Measurements from ENCODE around the gene CABP7.
"Not testable (repeated sequence)": the region's sequence is repeated elsewhere in the genome, so short reads cannot be mapped to it uniquely, and the experiment has no call there.

The CABP7 gene

DNA sequence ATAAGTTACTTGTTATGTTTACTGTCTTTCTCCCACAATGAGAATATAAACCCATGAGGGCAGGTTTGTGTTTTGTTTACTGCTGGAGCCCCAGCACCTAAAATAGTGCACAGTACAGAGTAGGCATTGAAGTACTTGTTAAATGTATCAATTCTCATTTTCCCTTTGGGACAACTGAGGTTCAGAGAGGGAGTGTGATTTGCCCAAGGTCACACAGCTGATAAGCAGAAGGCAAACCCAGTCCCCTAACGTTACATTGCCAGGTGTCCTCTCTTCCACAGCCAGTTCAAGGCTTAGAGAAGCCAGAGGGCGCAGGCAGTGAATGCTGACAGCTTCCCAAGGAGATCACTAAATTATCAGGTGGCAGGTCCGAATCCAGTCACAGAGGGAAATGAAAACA lies 30.2 kb downstream of the CABP7 start:
- no peak for DNase-seq (ENCODE audit: low spot score)

DNA sequence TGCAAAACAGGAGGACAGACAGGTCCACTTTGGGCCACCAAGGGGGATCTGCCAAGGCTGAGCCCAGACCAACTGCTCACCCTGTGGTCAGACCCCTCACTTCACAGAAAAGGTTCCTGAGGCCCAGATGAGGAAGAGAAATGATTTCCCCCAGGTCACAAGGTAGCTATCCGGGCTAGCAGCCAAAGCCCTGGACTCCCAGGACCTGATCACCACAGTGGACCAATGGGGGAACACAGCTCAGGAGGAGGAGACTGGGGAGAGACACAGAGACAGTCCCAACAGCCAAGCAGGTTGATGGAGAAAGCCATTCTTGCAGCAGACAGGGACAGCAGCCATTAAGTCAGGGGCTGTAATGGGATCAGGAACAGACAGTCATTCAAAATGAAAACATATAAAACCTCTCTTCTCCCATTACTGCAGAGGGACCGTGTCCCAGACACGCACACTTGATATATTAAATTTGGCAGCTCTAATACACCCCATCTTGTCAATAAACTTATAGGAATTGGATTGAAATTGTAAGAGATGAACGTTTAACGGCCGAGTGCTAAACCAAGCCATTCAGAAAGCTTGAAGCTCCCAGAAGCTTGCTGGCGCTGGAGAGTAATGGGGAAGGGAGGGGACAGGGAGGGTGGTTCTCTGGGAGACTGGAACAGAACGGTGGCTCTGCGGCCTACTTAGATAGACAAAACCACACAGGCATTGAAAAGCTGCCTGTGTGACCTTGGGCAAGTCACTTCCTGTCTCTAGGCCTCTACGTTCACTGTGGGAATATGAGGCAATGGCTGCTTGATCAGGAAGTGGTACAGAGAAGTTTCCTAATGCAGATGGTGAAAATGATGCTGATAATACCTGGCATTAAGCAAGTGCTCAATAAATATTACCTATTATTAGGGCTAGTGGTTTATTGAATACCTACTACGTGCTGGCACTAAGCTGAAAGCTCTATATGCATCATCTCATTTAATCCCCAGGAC lies 31.0 kb downstream of the CABP7 start:
- no peak for DNase-seq (ENCODE audit: low spot score)

DNA sequence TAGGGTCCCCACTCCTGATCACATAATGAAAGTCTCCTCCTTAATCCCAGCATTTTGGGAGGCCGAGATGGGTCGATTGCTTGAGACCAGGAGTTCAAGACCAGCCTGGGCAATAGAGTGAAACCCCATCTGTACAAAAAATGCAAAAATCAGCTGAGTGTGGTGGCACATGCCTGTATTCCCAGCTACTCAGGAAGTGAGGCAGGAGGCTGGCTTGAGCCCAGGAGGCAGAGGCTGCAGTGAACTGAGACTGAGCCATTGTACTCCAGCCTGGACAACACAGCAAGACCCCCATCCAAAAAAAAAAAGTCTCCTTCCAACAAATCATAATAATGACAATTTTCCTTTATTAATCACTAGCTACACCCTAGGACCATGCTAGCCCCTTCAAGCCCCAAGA lies 31.9 kb downstream of the CABP7 start:
- DNase-seq (ENCODE audit: low spot score), result no peak

DNA sequence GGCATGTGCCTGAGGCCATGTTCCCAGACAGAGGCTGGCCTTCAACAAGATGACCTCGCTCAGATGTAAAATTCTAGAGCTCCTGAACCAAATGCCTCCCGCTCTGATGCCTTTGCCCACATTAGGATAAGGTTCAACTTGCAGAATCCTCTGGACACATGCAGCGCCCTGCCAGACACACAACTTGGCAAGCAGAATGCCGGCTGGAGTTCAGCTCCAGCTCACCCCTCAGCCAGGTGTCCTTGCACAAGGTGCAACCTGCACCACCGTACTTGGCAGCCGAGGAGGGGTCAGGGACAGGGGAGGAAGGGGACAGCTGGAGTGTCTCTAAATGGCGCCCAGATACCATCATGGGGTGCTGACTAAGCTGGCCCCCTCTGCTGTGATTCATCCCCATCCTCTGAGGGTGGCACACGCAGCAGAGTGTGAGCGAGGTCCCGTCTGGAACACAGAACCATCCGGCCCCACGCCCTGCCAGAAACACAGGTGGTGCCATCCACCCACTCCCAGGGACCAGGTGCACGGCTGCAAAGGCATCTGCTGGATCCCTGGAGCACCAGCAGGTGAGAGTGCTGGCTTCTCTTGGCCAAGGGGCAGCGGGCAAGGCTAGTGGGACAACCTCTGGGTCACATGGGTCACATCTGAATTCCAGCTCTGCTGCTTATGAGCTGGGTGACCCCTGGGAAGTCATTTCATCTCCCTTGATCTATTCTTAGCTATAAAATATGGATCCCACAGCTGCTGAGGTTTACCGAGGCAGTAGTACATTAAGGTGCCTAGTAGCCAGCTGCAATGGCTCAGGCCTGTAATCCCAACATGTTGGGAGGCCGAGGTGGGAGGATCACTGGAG lies 34.2 kb downstream of the CABP7 start:
- DNase-seq (ENCODE audit: low spot score), result no peak

DNA sequence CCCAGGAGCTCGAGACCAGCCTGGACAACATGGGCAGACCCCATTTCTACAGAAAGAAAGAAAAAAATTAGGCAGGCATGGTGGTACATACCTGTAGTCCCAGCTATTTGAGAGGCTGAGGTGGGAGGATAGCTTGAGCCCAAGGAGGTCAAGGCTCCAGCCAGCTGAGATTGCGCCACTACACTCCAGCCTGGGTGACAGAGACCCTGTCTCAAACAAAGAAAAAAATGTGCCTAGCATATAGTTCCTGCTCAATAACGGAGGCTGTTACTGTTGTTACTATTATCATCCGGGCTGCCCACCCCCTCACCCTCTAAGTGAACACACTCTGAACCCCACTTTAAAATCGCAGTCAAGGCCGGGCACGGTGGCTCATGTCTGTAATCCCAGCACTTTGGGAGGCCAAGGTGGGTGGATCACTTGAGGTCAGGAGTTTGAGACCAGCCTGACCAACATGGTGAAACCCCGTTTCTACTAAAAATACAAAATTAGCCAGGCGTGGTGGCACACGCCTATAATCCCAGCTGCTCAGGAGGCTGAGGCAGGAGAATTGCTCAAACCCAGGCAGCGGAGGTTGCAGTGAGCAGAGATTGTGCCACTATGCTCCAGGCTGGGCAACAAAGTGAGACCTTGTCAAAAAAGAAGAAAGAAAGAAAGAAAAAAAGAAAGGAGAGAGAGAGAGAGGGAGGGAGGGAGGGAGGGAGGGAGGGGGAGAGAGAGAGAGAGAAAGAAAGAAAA lies 35.0 kb downstream of the CABP7 start:
- DNase-seq (ENCODE audit: low spot score), result not testable (repeated sequence)

DNA sequence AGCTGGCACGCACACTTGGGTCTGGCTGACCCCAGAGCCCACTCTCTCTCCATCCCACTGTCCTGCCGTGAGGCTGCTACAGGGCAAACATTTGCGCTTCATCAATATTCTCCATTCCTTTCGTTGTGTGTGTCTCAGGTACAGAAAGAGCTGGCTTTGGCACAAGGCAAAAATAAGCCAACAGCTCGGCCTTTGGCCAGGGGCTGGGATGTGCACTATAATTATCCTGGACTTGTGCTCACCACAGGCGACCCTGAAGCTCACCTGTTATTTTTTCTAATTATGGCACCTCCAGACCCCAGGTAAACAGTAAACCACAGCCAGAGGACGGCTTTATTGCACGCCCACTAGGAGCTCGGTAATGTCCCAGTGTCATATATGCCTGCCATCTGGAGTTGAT lies 36.1 kb downstream of the CABP7 start:
- no peak for DNase-seq (ENCODE audit: low spot score)

DNA sequence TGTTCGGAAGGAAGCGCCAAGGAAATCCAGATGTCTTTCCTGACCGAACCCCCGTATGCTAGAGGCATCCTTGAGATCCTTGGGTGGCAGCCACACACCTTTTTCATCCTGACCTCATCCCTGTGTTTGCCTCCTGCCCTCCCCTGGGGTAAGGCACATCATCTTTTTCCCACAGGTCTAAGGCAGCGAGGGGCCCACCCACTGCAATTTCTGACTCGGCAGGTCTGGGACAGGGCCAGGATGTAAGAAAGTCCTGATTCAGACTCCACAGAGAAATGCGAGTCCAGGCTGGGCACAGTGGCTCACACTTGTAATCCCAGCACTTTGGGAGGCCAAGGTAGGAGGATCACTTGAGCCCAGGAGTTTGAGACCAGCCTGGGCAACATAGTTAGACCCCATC lies 36.5 kb downstream of the CABP7 start:
- DNase-seq (ENCODE audit: low spot score), result no peak

DNA sequence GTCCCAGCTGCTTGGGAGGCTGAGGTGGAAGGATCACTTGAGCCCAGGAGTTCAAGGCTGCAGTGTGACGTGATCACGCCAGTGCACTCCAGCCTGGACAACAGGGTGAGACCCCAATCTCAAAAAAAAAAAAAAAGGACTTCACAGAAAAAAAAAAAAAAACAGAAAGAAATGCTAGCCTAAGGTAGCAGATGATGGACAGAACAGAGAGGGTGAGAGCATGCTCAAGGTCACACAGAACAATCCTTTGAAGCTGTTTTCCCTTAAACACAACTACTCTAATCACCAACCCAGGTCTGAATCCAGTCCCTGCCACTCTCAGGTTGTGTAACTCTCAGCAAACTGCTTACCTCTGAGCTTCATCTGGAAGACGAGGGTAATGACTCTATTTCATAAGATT lies 37.3 kb downstream of the CABP7 start:
- DNase-seq (ENCODE audit: low spot score), result no peak

DNA sequence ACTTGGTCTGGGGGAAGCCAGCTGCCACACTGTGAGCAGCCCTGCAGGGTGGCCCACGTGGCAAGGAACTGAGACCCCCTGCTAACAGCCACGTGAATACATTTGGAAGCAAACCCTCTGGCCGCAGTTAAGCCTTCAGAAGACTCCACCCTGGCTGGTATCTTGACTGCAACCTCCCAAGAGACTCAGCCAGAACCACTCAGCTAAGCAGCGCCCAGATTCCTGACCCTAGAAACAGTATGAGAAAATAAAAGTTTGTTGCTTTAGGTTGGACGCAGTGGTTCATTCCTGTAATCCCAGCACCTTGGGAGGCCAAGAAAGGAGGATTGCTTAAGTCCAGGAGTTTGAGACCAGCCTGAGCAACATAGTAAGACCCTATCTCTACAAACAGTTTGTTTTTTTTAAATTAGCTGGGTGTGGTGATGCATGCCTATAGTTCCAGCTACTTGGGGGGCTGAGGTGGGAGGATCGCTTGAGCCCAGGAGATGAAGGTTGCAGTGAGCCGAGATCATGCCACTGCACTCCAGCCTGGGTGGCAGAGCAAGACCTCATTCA lies 38.3 kb downstream of the CABP7 start:
- no peak for DNase-seq (ENCODE audit: low spot score)

DNA sequence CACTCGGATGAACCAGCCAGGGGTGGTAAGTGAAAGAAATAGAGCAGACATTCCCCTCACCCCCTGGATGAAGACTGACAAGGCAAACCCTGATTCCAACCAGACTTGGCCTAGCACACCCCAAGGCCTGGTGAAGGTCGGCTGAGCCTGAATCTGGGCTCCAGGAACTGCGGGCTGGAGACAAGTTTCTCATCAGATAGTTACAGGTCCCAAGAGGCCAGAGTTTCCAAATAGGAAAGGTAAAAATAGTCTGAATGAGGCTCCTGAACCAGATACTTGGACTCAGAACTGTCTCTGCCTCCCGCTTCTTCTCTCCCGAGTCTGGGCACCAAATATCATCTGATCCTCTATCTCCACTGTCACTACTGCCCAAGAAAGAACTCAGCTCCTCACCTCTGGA lies 39.2 kb downstream of the CABP7 start:
- no peak for DNase-seq (ENCODE audit: low spot score)

DNA sequence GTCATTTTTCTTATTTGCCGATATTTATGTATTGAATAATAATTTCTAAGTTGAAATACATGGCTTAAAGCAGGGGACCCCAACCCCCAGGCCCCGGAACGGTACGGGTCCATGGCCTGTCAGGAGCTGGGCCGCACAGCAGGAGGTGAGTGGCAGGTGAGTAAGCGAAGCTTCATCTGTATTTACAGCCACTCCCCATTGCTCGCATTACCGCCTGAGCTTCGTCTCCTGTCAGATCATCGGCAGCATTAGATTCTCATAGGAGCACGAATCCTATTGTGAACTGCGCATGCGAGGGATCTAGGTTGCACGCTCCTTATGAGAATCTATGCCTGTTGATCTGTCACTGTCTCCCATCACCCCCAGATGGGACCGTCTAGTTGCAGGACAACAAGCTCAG lies 42.5 kb downstream of the CABP7 start:
- DNase-seq (ENCODE audit: low spot score), result no peak

DNA sequence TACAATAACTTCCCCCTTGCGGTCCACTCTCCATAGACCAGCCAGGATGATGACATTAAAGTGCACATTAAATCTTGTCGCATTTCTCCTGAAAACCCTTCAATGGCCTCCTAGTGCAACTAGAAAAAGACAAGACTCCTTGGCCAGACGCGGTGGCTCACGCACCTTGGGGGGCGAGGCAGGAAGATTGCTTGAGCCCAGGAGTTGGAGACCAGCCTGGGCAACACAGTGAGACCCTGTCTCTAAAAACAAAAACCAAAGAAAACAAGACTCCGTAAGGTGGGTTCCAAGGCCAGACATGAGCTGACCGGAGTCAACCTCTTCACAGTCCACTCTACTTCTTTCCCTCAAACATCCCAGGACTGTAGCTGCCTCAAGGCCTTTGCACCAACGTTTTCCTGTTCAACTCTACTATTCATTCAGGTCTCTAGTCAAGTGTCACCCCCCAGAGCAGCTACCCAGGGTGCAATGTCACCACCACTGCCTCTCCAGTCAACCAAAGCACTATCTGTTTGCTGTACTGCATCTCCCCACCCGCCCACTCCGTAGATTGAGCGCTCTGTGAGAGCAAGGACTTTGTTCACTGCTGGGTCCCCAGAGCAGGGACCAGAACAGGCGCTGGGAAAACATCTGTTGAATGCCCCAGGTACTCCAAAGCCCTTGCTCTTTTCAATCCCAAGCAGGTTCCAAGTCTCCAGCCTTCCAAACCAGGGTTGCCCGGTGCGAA lies 46.3 kb downstream of the CABP7 start:
- no peak for DNase-seq (ENCODE audit: low spot score)

DNA sequence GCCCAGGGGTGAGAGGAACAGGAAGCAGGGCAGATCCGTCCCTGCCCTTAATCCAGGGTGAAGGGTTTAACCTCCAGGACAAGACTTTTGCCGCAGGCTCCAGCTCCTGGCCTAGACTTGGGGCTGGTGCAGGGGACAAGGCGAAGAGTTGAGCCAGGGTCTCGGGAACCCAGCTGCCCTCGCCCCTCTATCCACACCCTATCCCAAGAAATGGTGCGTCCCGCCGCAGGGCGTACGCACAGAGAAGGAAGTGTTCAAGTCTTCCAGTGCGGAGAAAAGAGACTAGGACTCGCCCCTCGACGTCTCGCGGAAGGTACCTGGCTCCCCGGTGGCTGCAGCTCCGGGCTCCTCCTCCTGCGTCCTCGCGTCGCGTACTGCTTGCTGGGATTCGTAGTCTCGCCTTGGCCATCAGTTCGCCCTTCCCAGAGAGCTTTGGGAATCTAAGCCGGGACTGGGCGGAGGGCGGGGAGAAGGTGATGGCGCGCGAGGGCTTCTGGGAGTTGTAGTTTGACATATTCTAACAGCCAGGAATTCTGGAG lies 46.9 kb downstream of the CABP7 start, which contains the start of gene ZMAT5:
ZMAT5 (minus strand) TSS at position 376 of the 539 bp plus-strand sequence. CDS start 18,463 bp downstream, outside the sequence.
- DNase-seq (ENCODE audit: low spot score), result peak; percentile 99

DNA sequence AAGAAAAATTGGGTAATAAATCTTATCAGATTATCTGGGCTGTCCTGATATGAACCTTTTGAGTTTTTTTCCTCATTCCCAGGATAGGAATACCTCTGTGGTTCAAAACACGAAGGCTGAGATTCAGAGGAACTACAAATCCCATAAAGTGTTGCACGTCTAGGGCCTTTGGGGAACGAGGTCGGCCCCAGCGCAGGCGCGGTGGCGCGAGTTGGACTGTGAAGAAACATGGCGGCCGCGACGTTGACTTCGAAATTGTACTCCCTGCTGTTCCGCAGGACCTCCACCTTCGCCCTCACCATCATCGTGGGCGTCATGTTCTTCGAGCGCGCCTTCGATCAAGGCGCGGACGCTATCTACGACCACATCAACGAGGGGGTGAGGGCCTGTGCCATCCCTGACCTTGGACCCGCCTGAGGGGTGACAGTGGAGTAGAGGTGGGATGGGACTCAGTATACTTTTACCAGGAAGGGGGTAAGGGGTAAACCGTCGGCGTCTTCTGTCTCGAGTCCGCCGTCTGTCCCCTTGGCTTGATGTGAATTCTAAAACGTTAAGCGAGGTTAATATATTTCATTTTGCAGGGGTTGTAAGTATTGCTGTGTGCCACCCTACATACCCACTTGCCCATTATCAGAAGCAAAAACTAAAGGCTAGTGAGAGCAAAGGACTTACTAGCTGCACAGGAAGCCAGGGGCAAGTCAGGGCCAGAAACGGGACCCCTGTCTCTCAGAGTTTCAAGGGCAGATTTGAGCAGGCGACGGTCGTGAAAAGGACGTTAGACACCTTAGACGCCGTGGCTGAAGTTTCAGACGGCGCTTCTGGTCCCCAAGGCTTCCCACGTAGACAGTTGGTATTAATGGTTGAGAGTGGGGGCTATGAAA lies 47.6 kb downstream of the CABP7 start, which contains the start of gene UQCR10:
UQCR10 (plus strand) TSS at position 199 of the 881 bp plus-strand sequence; CDS start at position 229, 30 bp downstream.
- peak; percentile 92 for DNase-seq (ENCODE audit: low spot score)

DNA sequence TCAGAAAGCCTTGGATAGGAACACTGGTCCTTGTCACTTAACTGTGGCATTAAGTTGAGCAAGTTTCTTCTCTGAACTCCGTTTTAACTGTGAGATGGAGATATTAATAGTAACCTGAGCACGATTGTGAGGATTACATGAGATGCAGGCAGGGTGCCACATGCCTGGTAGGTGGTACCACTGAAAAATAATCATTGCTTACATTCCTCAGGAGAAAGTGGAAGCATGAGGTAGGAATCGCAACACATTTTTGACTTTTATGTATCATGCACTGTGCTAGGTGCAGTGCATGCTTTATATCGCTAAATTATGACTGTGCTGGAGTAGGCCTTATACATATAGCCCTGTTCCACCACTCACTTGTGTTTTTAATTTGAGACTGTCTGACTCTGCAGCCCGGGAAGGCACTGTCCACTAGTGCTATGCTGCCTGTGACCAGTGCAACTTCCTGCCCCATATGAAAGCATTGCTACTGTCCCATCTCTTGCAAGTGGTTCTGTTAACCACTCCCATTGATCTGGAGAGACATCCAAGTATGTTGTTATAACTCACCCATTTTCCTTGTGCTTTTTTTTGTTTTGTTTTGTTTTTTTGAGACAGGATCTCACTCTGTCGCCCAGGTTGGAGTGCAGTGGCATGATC lies 48.4 kb downstream of the CABP7 start:
- no peak for DNase-seq (ENCODE audit: low spot score)

DNA sequence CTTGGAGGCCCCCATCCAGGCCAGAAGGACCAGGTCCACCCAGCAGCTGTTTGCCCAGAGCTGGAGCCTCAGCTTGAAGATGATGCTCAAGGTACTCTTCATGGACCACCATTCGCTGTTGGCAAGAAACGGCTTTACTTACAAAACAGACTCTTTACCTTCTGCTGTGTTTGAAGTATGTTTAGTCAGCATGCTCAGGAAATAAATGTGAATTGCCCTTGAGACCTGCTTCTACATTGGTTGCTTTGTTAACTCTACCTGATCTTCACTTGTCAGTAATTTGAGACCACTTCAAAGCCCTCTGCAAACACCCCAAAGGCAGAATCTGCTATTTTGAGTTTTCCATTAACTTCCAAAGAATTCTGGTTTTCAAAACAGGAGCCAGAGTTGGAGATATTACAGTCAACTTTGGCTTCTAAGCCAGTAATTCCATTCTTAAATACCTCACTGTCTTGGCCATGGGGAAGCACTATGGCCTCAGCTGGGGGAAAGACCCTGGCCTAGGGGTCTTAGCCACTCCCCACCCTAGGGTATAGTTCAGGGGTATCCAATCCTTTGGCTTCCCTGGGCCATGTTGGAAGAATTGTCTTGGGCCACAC lies 50.0 kb downstream of the CABP7 start:
- DNase-seq (ENCODE audit: low spot score), result no peak

DNA sequence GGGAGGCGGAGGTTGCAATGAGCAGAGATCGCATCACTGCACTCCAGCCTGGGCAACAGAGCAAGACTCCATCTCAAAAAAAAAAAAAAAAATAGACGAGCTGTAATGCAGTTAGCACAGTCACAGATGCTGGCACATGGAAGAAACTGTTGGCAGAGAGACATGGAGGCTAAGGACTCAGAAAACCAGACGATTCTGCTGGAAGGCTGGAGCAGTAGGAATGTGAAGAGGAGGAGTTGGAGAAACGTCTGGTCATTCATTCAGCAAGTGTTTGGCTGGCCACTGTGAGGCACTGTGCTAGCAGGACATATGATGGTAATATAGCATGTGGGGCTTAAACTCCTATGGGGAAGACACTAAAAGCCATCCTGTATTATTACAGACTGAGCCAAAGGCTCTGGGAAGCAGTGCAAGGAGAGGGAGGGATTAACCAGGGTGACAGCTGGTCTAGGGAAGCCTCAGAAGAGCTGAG lies 52.4 kb downstream of the CABP7 start:
- no peak for DNase-seq (ENCODE audit: low spot score)

DNA sequence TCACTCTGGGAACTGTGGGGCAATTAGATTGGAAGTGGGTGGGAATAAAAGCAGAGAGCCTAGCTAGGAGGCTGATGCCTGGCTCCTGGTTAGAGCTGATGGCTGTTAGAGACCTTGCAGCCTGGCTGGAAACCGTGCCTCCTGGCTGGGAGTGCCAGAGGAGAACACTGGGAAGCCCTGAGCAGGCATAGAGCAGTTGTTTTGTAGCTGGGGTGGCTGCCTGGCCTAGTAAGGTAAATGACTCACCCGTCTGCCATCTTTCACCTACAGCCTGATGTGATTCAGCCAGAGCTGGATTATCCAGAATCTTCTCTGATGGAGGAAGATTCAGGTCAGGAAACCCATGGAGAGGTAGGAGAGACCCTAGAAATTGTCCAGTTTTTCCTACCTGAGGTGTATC lies 53.4 kb downstream of the CABP7 start:
- no peak for DNase-seq (ENCODE audit: low spot score)

DNA sequence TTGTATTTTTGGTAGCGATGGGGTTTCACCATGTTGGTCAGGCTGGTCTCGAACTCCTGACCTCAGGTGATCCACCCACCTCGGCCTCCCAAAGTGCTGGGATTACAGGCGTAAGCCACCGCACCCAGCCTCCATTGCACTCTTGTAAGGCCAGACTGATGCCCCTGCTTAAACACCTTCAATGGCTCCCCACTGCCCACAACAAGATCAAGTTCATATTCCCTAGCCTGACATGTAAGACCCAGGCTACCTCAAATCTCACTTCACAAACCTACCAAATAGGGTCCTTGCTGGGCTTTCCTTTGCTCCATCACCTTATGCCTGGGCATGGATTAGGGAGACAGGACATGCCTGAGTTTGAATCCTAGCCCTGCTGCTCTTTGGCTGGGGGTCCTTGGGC lies 60.4 kb downstream of the CABP7 start:
- no peak for DNase-seq (ENCODE audit: low spot score)
